SK-N-SH (cell line): ENCODE measurements around the gene KLHDC7A.

Experiments
- CTCF ChIP-seq: fragments of 200-600 bp; sonication (generic); IDR thresholded peaks from 2 replicates; pipeline ENCODE4 v1.6.1; 2017; ENCODE audit warnings: antibody characterized with exemption, mild to moderate bottlenecking, moderate library complexity
- EZH2phosphoT487 ChIP-seq: fragments of 200-600 bp; sonication (generic); IDR thresholded peaks from 2 replicates; pipeline ENCODE4 v1.6.1; 2017; ENCODE audit warnings: low read depth, mixed run types, mild to moderate bottlenecking, antibody characterized with exemption, moderate library complexity, borderline replicate concordance

DNA sequence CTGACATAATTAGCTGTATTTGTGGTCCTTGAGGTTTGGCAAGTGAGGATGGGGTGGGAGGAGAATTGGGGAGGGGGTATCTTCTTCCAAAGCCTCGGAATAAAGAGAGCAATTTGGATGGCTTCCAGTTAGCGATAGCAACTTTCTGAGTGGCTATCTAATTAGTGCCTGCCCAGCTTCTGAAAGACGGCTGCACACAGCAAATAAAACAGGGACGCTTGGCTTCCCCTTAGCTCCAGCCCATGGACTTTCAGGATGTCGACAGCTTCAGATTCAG lies 31.1 kb downstream of the KLHDC7A start:
- no peak for TF ChIP-seq EZH2phosphoT487
- TF ChIP-seq CTCF = no peak
